Brain microvascular endothelial cell (primary cell): Measurements from ENCODE around the gene SMIM27.
"Not testable (repeated sequence)": the region's sequence is repeated elsewhere in the genome, so short reads cannot be mapped to it uniquely, and the experiment has no call there.

Experiments used
- DNase-seq: peaks from one replicate; pipeline ENCODE4 v3.0.0-alpha.2; 2020
- H3K27ac ChIP-seq: fragments of 250-450 bp; sonication (Bioruptor Pico); 2 replicates; pipeline ENCODE4 v1.5.1; 2020; ENCODE audit warnings: mild to moderate bottlenecking, moderate library complexity
- H3K27me3 ChIP-seq: fragments of 250-450 bp; sonication (Bioruptor Pico); replicated peaks from 2 replicates; pipeline ENCODE4 v1.5.1; 2020; ENCODE audit warnings: mild to moderate bottlenecking
- H3K36me3 ChIP-seq: fragments of 250-450 bp; sonication (Bioruptor Pico); replicated peaks from 2 replicates; pipeline ENCODE4 v1.5.1; 2020; ENCODE audit warnings: mild to moderate bottlenecking
- H3K4me3 ChIP-seq: 2 replicates; pipeline ENCODE4 v1.5.1; 2011; ENCODE audit warnings: low read depth, mild to moderate bottlenecking, control low read depth, low read length, moderate library complexity
- in situ Hi-C: cut with HindIII; loops from 2 replicates; pipeline ENCODE4 v1.10.0; 2017; ENCODE audit warnings: low sequenced_read_pairs, low pct_ligation_motif_present
- TF ChIP-seq, protein P1 (sequence below): IDR thresholded peaks from 2 replicates; pipeline ENCODE4 v1.5.1; 2011; ENCODE audit warnings: low read depth, mild to moderate bottlenecking, moderate library complexity, low read length, control low read depth, inconsistent platforms; ENCODE audit errors: missing control alignments

Gene SMIM27

DNA sequence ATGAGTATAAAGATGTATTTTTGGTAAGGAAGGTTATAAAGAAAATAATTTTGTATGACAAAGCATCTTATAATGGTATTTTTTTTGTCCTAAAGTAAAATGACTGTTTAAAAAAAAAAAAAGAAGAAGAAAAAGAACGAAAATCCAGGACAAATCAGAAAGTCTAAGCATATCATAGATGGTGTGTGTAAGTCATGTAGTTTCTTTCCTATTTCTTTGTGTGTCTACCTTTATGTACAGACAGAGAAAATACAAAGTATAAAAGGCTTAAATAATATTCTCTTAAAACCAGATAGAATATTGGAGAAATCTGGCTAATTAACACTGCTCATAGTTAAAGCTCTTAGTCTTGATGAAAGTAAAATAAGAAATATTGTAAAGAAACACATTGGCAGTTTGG, 33.9 kb upstream of the SMIM27 start:
- TF ChIP-seq, protein P1, sequence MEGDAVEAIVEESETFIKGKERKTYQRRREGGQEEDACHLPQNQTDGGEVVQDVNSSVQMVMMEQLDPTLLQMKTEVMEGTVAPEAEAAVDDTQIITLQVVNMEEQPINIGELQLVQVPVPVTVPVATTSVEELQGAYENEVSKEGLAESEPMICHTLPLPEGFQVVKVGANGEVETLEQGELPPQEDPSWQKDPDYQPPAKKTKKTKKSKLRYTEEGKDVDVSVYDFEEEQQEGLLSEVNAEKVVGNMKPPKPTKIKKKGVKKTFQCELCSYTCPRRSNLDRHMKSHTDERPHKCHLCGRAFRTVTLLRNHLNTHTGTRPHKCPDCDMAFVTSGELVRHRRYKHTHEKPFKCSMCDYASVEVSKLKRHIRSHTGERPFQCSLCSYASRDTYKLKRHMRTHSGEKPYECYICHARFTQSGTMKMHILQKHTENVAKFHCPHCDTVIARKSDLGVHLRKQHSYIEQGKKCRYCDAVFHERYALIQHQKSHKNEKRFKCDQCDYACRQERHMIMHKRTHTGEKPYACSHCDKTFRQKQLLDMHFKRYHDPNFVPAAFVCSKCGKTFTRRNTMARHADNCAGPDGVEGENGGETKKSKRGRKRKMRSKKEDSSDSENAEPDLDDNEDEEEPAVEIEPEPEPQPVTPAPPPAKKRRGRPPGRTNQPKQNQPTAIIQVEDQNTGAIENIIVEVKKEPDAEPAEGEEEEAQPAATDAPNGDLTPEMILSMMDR, result no peak
- in situ Hi-C loops, result no loop called here
- no peak overlapping the region for H3K27ac ChIP-seq
- no peaks in the 10 kb centered on the region for H3K27me3 ChIP-seq
- DNase-seq, result no peak
- no peaks in the 10 kb centered on the region for H3K36me3 ChIP-seq
- no peak overlapping the region for H3K4me3 ChIP-seq

DNA sequence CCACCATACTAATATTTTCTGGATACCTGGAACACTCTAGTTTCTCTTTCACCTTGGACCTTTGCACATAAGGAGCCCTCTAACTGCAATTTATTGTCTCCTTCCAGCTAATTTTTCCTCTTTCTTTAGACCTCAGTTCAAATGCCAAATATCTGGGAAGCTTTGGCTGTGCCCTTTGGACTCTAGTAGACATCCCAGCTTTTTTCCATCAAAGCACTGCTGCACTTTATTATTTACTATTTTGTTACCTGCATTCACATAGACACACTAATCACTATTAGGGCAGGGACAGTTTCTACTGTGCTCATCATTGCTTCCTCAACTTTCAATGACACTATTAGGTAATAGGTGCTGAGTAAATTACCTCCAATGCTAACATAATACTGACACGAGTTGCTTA, 28.2 kb upstream of the SMIM27 start:
- TF ChIP-seq, protein P1, result no peak
- Histone ChIP-seq H3K4me3 (no peak overlapping the region), H3K36me3 (no peaks in the 10 kb centered on the region), H3K27ac (no peak overlapping the region), H3K27me3 (no peaks in the 10 kb centered on the region)
- no peak for DNase-seq
- in situ Hi-C loops, result no loop called here

DNA sequence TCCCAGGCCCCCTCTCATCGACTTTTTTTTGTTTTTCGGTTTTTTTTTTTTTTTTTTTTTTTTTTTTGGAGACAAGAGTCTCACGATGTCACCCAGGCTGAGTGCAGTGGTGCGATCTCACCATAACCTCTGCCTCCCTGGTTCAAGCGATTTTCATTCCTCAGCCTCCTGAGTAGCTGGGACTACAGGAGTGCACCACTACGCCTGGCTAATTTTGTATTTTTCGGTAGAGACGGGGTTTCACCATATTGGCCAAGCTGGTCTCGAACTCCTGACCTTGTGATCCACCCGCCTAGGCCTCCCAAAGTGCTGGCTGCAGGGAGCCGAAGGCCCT, 27.6 kb upstream of the SMIM27 start:
- in situ Hi-C loops, H3K27ac ChIP-seq, H3K27me3 ChIP-seq, H3K36me3 ChIP-seq, DNase-seq: not testable (repeated sequence)
- peak overlapping the region; percentile 79 for H3K4me3 ChIP-seq

DNA sequence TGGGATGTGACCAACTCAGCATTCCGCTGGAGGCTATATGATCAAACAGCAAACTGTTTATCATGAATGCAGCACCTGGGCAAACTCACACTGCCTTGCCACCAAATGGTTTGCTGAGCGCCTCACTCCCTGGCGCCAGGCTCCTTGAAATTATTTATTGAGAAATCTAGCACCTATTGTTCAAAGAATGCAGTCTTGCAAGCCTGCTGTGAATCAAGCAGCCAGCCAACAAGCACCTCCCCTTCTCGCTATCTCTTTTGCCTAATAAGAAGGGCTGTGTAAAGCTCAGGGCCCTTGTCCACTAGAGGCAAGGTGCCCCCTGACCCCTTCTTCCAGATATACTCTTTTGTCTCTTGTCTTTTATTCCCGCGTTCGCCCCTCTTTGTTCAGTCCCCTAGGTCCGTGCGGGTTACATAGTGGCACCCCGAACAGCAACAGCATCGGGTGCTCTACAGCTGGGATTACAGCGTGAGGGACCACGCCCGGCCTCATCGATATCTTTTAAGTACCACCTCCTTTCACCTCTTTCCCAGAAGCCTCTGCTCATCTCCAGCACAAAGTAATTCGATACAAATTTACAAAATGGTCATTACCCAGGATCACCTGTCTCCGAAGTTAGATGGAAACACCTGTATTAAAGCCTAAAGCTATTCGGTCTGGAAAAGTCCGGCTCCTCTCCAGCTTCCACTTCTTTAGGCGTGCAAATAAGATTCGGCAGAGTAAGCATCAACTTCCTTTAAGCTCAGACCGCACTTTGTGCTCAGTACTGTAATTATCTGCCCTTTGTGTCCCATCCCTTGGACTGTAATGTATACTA, 27.0 kb upstream of the SMIM27 start:
- no peaks in the 10 kb centered on the region for H3K36me3 ChIP-seq
- H3K27ac ChIP-seq, result peak overlapping the region; percentile 64
- TF ChIP-seq, protein P1, result no peak
- peak overlapping the region; percentile 79 for H3K4me3 ChIP-seq
- H3K27me3 ChIP-seq, result no peaks in the 10 kb centered on the region
- in situ Hi-C loops, result no loop called here
- DNase-seq, result peak; percentile 12

DNA sequence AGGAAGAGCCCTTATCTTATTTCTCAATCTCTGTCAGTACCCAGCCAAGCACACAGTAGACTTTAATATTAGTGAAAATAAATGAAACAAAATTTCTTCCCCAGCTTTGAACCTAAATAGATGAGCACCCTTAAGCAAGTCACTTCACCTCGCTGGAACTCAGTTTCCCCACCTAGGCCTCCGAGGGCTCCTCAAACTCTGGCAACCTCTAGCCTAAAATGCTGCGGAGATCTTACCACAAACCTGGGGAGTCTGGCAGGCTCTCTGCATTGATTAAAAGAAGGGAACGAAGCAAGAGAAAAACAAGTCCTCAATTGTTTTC, 26.5 kb upstream of the SMIM27 start:
- no peaks in the 10 kb centered on the region for H3K36me3 ChIP-seq
- H3K27ac ChIP-seq, result peak overlapping the region; percentile 64
- TF ChIP-seq, protein P1, result no peak
- in situ Hi-C loops, result no loop called here
- no peaks in the 10 kb centered on the region for H3K27me3 ChIP-seq
- peak overlapping the region; percentile 79 for H3K4me3 ChIP-seq
- DNase-seq, result no peak

DNA sequence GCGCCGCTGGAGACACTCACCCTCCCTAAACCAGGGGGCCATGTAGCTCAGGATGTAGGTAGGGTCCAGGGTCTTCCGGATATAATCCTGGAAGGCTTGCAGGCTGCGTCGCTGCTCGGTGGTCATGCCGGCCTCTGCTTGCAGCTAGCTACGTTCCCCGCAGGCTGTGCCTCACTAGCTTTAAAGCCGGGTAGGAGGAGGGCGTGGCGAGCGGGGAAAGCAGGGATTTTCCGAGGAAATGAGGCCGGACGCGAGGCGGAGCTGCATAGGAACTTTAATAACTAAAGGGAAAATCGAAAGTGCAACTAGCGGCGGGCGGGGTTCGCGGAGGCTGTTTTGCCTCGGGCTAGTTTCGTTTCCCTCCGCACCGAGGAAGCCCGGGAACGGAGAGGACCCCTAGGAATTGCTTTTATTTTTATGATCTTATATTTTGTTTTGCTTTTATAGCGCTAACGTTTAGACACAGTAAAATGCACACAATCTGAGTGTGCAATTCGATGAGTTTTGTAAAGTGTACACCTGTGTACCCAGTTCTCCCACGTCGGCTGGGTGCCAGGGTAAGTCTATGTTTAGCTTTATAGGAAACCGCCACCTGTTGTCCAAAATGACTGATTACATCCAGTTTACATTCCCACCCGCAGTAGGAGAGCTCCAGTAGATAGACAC, 26.0 kb upstream of the SMIM27 start, which contains the start of gene RIGI:
TSS of gene RIGI (minus strand) at position 156 of the 666 bp plus-strand sequence. CDS start at position 126, 30 bp downstream.
- no peaks in the 10 kb centered on the region for H3K36me3 ChIP-seq
- H3K27ac ChIP-seq, result peak within 1 kb of the TSS; percentile 64
- peak; percentile 96 for DNase-seq
- TF ChIP-seq, protein P1, result peak; percentile 59
- in situ Hi-C loops, result no loop called here
- H3K4me3 ChIP-seq, result peak within 1 kb of the TSS; percentile 79
- no peaks in the 10 kb centered on the region for H3K27me3 ChIP-seq
